Liver (tissue), 3 donors: Measurements from ENCODE around the gene HNRNPUL2.
A peak's percentile ranks its signal among the peaks of the same experiment; 100 is the strongest.

Source experiments
- ATF3 ChIP-seq: IDR thresholded peaks from 2 replicates; pipeline ENCODE4 v1.6.1; 2016; ENCODE audit warnings: antibody characterized with exemption
- CTCF ChIP-seq: fragments of 150-350 bp; IDR thresholded peaks from 2 replicates; pipeline ENCODE4 v1.5.1; 2017; ENCODE audit warnings: improper control_type of control experiment, low read depth, low read length; ENCODE audit not compliant: missing input control
- EGR1 ChIP-seq, 2 donors: IDR thresholded peaks; 2 replicates each; pipeline ENCODE4 v1.6.1; 2016 to 2018; ENCODE audit warnings: antibody characterized with exemption in 2 of 2, low read depth in 2 of 2
- GABPA ChIP-seq, 2 donors: IDR thresholded peaks in 1 of 2; conservative IDR thresholded peaks in 1 of 2; 2 replicates each; pipeline ENCODE4 v1.6.1; 2016; ENCODE audit warnings: antibody characterized with exemption in 2 of 2, mild to moderate bottlenecking in 1 of 2, moderate library complexity in 1 of 2
- MAX ChIP-seq: IDR thresholded peaks from 2 replicates; pipeline ENCODE4 v1.6.1; 2016; ENCODE audit warnings: antibody characterized with exemption
- REST ChIP-seq: IDR thresholded peaks from 2 replicates; pipeline ENCODE4 v1.6.1; 2016; ENCODE audit warnings: antibody characterized with exemption, mild to moderate bottlenecking
- RXRA ChIP-seq, 2 donors: IDR thresholded peaks; 2 replicates each; pipeline ENCODE4 v1.6.1; 2017 to 2018; ENCODE audit warnings: antibody characterized with exemption in 2 of 2, mild to moderate bottlenecking in 1 of 2
- SP1 ChIP-seq: IDR thresholded peaks from 2 replicates; pipeline ENCODE4 v1.6.1; 2018; ENCODE audit warnings: antibody characterized with exemption, mild to moderate bottlenecking
- TAF1 ChIP-seq: conservative IDR thresholded peaks from 2 replicates; pipeline ENCODE4 v1.6.1; 2016; ENCODE audit warnings: antibody characterized with exemption, mild to moderate bottlenecking
- YY1 ChIP-seq: IDR thresholded peaks from 2 replicates; pipeline ENCODE4 v1.6.1; 2016; ENCODE audit warnings: antibody characterized with exemption, mild to moderate bottlenecking
- donor health status: healthy.
- donor health status: healthy.

GRCh38 chr11:62725646-62726045 is 1.6 kb downstream of the HNRNPUL2 start:
- TF ChIP-seq REST: no peak
- no peak for TF ChIP-seq SP1
- TF ChIP-seq MAX: no peak
- peak; percentile 67 for TF ChIP-seq TAF1
- TF ChIP-seq CTCF: no peak
- TF ChIP-seq YY1: no peak
- TF ChIP-seq GABPA (IDR thresholded peaks at IDR 0.05 in 1 of 2, conservative IDR thresholded peaks at IDR 0.05 in 1 of 2): no peak
- TF ChIP-seq EGR1 (IDR thresholded peaks at IDR 0.05; ENCODE audit: low read depth in 2 of 2): no peak
- TF ChIP-seq RXRA (IDR thresholded peaks at IDR 0.05): no peak
- TF ChIP-seq ATF3: no peak
